OCI-M2 (cell line): ENCODE measurements around the gene EML6.
"Not testable (repeated sequence)": the region's sequence is repeated elsewhere in the genome, so short reads cannot be mapped to it uniquely, and the experiment has no call there.

ENCODE experiments used
- DNase-seq: peaks from one replicate; lab custom pipeline; 2025; ENCODE audit not compliant: unreplicated experiment; lab: John Stamatoyannopoulos, UW

EML6 gene

DNA sequence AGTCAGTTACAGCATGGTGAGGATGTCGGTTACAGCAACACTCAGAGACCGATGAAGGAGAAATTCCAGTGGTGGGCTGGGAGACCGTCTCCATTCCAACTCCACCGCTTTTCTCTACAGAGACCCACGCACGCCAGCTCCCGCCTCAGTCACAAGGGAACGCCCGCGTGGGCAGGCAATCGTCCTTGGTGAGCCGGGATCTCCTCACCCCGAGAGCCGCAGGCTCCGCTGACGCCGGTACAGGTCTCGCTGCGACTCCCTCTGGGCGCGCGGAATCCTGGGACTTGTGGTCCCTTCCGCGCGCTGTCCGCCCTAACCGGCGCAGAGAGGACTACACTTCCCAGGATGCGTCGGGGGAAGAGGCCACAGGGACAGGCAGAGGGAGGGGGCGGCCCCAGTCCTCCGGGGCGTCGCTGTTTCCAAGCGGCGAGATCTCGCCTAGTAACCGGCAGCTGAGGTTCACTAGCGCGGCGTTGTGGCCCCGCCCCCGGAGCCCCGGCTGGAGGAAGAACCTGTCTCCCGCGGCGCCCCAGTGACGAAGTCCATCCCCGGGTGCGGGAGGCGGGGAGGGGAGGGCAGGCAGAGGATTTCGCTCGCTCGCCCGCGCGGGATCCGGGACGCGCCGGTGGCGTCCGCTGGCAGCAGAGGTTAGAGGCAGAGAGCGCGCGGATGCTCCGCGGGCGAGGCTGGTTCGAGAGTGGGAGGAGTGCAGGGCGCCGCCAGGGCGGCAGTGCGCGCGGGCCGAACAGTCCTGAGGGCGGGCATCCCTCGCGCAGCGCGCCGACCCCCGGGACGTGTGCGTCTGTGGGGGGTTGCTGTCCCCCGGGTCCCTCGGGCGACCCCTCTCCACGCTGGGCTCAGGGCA is at the start of gene EML6:
TSS of gene EML6 (plus strand) at position 532 of the 865 bp plus-strand sequence. CDS start 1,400 bp downstream, outside the sequence.
- peak; percentile 72 for DNase-seq

DNA sequence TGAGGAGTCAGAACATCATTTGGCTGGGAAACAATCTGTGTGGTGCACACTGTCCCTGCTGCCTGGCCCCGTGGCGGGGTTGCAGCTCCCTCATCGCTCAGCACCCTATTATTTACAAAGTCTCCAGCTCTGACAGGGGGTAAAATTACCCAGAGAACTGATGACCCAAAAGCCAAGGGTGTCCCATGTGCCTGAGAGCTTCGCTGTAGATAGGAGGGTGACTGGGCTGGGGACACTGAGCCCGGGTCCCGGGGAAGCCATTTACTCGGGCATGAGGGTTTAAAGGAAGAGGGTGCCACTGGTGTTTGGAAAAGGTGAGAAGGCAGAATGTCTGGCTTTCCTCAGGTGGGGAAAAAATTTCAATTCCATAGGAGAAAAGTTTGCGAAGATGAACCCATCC is 48.2 kb upstream of the EML6 start:
- DNase-seq = no peak

DNA sequence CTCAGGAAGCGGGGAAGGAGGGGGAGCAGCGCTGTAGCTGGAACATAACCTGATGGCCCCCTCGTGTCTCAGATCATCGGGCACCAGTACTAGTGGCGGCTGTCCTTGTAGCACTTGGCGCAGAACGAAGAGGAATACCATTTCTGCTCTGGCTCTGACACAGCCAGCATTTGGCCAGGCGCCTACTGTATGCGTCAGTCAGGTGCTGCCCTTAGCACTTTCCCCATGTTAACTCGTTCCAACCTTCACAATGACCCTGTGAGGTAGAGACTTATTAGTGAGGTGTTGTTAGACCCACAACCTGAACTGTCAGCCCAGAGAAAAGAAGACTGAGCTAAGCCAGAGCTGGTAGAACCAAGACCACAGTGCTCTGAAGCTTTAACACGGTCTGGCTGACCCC is 47.7 kb upstream of the EML6 start:
- DNase-seq = no peak

DNA sequence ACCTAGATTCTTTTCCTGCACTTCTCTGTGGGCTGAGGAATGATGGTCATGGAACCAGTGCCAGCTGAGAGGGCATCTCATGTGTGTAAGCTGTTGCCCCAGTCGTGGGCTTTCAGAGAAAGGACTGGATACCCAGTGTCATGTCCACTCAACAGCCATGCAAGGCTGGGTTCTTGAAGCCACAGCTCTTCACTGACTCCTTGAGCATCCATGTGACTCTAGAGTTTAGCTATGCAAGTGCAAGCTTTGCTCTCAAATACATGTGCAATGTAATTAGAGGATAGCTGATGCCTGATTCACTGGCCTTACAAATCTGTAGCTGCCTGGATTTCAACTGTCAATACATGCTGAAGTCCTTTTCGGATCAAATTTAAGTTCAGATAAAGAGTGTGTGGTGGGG is 46.8 kb upstream of the EML6 start:
- DNase-seq = no peak

DNA sequence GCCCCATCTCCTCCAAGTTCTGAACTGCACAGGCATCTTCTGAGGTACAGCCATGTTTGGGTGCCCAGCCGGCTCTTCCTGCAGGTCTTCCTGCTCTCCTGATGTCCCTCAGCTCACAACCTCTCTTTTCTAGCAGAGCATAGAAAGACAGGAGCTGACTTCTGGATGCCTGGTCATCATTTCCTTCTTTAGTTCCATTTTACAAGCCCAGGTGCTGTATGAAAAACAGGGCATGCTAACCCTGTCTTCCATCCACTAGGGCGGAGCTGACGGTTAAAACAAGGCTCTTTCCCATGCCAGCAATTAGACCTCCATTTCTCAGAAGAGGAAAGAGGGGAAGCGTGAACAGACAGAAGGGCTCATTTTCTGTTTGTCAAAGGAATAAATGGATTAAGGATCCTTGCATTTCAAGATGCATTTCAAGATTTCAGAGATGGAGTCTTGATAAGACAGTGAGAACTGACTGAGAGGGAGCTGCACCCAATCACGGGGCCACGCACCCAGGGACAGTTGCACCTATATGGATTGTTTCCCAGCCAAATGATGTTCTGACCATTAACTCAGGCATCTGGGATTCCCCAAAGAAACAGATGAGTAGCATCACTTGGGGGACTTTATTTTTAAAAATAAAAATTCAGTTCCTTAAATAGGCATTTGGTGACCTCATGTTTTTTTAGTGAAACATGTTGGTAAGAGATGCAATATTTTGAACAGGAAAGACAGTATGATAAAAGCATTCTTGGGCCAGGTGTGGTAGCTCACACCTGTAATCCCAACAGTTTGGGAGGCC is 45.8 kb upstream of the EML6 start:
- DNase-seq = no peak

DNA sequence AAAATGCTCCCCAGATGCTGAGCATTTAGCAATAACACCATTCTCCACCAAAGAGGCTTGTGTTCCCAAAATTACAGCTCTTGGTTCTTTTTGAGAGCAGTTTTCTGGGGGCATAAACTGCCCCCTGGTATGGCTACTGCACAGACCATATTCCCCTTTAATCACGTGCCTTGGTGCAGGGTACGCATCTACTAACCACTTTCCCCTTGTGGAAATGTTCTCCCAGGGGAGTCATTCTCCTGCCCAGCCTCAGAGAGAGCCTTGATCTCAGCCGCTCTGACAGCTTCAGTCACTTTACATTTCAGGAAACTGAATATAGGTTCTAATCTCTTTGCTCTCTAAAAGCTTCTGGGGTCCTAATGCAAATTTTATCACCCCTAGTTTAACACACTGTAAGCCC is 44.7 kb upstream of the EML6 start:
- no peak for DNase-seq

DNA sequence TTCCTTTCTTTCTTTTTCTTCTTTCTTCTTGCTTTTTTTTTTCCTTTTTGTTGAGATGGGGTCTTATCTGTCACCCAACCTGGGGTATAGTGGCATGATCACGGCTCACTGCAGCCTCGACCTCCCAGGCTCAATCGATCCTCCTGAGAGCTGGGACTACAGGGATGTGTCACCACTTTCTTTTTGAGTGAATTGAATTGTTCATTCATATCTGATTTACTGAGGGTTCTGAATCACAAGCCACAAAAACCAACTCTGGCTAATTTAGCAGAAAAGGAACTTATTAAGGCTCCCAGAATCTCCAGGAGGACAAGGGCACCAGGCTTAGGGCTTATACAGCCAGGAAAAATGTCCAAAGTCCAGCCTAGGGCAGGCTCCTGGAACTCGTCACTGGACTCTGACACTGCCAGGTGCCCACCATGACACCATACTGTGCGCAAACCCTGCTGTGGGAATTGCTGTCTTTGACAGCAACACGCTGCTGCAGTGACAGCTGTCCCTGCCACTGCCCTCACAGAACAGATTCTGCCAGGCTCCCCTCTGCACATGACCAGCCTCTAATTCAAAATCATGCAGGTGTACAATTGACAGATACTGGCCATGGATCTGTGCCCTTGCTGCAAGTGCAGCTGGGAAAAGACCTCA is 42.9 kb upstream of the EML6 start:
- no peak for DNase-seq

DNA sequence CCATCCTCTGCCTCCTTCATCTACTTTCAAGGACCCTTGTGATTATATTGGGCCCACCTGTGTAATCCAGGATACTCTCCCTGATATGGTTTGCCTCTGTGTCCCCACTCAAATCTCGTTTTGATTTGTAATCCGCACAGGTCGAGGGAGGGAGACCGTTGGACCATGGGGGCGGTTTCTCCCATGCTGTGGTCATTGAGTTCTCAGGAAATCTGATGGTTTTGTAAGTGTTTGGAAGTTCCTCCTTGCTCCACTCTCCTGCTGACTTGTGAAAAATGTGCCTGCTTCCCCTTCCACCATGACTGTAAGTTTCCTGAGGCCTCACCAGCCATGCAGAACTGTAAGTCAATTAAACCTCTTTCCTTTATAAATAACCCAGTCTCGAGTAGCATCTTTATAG is 42.0 kb upstream of the EML6 start:
- no peak for DNase-seq

DNA sequence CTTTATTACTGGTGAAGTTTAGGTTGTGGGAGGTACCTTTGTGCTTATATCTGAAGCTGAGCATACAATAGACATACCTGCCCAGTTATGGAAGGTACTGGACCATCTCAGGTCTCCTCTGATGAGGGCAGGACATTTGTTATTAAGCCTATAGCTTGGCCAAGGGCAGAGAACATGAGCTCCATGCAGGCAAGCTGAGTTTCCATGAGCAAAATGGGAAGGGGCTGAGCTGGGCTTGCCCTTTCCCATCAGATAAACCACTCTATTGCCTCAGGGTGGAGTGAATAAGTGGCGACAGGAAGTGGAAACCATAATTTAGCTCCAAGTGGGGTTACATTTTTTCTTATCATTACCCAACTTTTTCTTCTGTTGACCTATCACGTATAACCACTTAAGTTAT is 39.9 kb upstream of the EML6 start:
- DNase-seq = no peak

DNA sequence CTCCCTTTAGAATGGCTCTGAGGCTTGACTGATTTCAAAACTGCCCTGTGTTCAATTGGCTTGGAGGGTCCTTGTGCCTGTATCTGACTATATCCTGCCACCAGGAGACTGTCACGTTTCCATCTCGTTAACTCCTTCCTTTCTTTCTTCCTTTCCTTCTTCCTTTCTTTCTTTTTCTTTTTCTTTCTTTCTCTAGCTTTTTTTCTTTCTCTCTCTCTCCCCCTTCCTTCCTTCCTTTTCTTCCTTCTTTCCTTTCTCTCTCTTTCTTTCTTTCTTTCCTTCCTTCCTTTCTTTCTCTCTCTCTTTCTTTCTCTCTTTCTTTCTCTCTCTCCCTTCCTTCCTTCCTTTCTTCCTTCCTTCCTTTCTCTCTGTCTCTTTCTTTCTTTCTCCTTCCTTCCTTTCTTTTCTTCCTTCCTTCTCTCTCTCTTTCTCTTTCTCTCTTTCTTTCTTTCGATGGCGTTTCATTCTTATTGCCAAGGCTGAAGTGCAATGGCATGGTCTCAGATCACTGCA is 38.1 kb upstream of the EML6 start:
- DNase-seq = no peak

DNA sequence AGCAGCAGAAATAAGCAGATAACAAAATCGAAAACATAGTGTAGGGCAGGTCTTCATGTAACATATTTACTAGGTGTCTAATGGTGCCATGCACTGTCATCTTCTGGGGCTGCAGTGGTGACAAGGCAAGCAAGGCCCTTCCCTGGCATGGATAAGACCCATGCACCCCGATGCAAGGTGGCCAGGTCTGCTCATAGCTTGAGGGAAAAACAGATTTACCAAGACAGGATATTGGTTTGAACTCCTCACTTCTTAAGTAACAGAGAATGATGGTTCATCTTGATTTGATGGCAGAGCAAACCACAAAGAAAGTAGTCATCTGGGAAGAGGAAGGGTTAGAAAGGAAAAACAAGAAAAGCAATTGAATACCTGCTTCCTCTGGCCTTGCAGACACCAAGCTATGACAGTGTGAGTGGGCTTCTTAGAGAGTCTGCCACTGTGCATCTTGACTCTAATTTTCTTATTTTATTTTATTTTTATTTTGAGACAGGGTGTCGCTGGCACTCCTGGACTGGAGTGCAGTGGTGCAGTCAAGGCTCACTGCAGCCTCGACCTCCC is 35.8 kb upstream of the EML6 start:
- DNase-seq = no peak

DNA sequence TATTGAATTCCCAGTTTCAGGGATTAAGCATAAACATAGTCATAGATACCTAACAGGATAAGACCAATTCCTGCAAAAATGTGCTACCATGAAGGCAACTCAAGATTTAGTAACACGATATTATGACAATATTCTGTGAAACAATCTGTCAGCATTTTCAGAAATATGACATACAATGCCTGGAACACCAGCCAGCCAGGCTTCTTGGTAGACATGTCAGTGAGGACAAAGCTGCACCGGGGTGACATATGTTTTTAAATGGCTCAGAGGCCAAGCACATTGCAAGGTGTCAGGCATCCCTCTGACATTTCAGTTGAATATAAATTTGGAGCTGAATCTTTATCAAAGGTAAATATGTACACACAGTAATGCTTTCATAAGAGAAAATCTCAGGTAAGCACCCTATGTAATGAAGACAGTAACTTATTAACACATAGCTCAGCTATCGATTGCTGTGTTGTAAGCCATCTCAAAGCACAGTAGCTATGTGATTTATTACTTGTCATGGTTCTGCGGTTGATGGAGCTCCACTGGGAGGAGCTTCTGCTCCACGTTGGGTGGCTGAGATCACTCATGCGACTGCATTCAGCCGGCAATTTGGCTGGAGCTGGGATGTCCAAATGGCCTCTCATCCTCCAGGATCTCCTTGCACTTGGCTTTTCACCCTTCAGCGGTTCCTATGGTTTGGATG is 31.9 kb upstream of the EML6 start:
- DNase-seq = no peak

DNA sequence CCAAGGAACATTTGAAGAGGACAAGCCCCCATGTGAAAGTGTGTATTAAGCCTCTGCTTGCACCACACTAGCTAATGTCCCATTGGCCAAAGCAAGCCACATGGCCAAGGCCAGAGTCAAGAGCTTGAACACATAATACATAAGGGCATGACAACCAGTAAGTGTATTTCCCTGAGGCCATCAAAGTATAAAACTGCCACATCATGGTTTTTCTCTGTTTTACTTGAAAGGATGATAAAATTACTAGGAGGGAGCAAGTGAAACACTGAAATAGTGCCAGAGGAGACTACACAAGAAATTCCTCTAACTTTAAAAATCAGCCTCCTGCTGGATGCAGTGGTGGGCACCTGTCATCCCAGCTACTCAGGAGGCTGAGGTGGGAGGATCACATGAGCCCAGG is 30.9 kb upstream of the EML6 start:
- no peak for DNase-seq

DNA sequence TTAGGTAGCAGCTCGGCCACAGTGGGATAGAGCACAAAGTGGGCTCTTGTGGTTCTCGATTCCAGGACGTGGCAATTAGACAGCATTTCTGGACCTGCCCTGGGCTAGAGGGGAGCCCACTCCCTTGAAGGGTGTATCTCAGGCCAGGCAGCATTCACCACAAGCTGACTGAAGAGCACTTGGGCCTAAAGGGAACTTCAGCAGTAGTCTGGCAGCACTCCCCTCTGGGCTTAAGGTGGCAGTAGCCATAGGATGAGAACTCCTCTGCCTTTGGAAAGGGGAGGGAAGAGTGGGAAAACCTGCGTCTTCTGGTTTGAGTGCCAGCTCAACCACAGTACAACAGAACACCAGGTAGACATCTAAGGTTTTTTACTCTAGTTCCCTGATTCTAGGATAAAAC is 28.1 kb upstream of the EML6 start:
- no peak for DNase-seq

DNA sequence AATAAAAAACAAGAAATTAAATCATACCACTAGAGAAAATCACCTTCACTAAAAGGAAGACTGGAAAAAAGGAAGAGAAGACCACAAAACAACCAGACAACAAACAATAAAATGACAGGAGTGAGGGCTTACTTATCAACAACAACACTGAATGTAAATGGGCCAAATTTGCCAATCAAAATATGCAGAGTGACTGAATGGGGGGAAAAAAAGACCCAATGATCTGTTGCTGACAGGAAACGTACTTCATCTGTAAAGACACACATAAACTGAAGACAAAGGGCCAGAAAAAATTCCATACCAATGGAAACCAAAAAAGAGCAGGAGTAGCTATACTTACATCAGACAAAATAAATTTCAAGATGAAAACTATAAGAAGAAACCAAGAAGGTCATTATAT is 25.5 kb upstream of the EML6 start:
- DNase-seq = no peak

DNA sequence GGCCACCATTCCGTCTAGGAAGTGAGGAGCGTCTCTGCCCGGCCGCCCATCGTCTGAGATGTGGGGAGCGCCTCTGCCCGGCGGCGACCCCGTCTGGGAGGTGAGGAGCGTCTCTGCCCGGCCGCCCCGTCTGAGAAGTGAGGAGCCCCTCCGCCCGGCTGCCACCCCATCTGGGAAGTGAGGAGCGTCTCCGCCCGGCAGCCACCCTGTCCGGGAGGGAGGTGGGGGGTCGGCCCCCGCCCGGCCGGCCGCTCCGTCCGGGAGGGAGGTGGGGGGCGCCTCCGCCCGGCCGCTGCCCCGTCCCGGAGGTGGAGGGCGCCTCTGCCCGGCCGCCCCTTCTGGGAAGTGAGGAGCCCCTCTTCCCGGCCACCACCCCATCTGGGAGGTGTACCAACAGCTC is 24.5 kb upstream of the EML6 start:
- not testable (repeated sequence) for DNase-seq

DNA sequence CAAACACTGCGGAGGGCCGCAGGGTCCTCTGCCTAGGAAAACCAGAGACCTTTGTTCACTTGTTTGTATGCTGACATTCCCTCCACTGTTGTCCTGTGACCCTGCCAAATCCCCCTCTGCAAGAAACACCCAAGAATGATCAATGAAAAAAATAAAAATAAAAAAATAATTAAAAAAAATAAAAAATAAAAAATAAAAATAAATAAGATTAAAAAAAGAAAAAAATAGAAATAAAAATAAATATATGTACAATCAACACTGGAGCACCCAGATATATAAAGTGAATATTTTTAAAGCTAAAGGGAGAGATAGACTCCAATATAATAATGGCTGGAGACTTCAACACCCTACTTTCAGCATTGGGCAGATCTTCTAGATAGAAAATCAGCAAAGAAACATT is 23.8 kb upstream of the EML6 start:
- no peak for DNase-seq

DNA sequence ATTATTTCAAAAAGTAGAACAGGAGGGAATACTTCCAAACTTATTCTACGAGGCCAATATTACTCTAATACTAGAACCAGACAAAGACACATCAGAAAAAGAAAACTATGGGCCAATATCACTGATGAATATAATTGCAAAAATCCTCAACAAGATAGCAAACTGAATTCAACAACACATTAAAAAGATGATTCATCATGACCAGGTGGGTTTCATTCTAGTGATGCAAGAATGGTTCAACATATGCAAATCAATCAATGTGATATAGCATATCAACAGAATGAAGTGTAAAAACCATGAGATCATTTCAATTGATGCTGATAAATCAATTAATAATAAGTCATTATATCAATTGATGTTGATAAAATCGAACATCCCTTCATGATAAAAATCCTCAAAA is 22.4 kb upstream of the EML6 start:
- no peak for DNase-seq

DNA sequence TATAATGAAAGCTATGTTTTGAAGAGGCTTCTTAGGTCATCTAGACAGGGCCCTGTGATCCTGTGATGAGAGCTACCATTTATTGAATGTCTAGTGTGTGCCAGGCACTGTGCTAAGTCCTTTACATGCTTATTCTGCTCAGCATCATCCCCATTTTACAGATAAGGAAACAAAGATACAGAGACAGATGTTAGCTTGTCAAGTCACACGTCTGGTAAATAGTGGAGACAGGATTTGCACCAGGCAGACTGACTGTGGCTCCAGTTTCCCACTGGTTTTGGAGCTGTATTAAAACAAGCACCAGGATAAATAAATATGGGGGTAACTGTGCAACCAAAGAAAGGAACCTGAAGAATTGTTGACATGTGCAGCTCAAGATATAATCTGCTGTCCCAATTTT is 19.2 kb upstream of the EML6 start:
- no peak for DNase-seq

DNA sequence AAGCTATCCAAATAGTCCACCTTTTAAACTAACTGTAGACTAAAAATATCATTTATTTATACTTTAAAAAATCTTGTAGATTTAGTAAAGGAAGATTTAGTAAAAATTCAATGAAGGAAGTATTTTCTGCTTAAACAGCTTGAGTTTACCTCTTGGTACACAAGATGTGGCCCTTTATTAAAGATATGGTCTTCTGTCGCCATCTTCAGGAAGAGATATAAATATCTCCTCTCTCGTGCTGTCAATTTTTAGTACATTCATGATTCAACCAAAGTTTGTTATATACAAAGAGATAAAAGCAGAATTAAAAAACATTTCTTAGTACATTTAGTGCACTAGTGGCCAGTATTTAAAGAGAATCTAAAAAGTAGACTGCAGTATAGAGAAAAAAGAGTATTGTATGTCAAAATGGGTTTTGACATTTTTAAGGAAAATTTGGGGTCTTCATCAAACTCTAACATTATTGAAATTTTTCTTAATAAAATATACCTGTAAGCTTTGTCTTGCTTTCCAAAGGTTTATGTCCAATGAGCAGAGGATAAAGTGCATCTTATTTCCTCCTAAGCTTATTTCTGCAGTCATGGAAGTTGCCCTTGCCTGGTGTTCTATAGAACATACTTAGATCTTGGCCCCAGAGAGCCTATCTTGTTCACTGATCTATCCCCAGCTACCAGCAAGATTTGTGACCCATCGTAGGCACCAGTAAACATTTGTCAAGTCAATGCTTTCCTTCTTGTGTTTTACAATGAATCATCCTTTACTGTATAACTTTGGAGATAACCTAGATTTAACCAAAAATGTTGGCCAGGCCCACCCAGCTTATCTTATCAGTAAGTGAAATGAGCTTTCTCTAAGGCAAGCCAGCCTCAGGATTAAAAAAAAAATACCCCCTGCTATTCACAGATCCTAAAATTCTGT is 18.5 kb upstream of the EML6 start:
- DNase-seq = no peak
